Ectodermal cell (in vitro differentiated cells): ENCODE results near the gene ACSF3.

ENCODE experiments used
- H3K27ac ChIP-seq: 2 replicates; pipeline ENCODE4 v1.7.0; 2013; ENCODE audit warnings: mild to moderate bottlenecking, low read depth, low read length; ENCODE audit not compliant: insufficient read depth, poor library complexity, severe bottlenecking
- H3K27me3 ChIP-seq: 2 replicates; pipeline ENCODE4 v1.7.0; 2013; ENCODE audit warnings: mild to moderate bottlenecking, low read length; ENCODE audit not compliant: insufficient read depth, control insufficient read depth, poor library complexity, severe bottlenecking
- H3K36me3 ChIP-seq: one replicate; pipeline ENCODE4 v1.7.0; 2013; ENCODE audit warnings: low read length; ENCODE audit not compliant: control insufficient read depth, insufficient read depth
- H3K4me1 ChIP-seq: one replicate; pipeline ENCODE4 v1.7.0; 2013; ENCODE audit warnings: low read length; ENCODE audit not compliant: control insufficient read depth, insufficient read depth
- H3K4me3 ChIP-seq: 2 replicates; pipeline ENCODE4 v1.7.0; 2013; ENCODE audit warnings: low read depth, low read length, control low read depth; ENCODE audit not compliant: insufficient read depth
- H3K9me3 ChIP-seq: 2 replicates; pipeline ENCODE4 v1.7.0; 2013; ENCODE audit warnings: mild to moderate bottlenecking, low read length, moderate library complexity; ENCODE audit not compliant: control insufficient read depth
- WGBS, 2 experiments: methylation state at CpG; one replicate each; pipeline ENCODE4 v1.1.7; 2013; ENCODE audit warnings: missing lambda C conversion rate in 2 of 2; 5-methylcytosine and 5-hydroxymethylcytosine counted together

The ACSF3 gene

DNA sequence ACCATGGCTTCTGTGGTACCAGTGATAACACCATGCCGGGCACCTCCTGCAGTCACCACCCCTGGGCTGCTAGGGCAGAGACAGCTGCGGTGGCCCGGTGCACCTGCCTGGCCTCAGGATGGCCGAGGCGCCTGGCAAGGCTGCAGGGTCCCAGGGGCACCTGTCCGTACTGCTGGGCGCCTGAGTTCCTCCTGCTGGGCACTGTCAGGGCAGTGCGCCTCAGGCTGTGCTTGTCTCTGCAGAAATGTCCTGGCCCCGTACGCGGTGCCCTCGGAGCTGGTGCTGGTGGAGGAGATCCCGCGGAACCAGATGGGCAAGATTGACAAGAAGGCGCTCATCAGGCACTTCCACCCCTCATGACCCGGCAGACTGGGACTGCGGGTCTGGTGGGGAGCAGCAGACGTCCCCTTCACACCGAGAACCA lies 60.2 kb downstream of the ACSF3 start:
- H3K9me3 ChIP-seq: no peaks in the 10 kb centered on the region
- no peaks in the 10 kb centered on the region for H3K4me1 ChIP-seq
- no peak overlapping the region for H3K27ac ChIP-seq
- H3K27me3 ChIP-seq: no peaks in the 10 kb centered on the region
- H3K4me3 ChIP-seq: no peak overlapping the region
- H3K36me3 ChIP-seq: peaks cover 16% of the 10 kb centered on the region
- WGBS, 2 experiments: 94 to 95% methylated on average over 19 of the region's 19 CpGs

DNA sequence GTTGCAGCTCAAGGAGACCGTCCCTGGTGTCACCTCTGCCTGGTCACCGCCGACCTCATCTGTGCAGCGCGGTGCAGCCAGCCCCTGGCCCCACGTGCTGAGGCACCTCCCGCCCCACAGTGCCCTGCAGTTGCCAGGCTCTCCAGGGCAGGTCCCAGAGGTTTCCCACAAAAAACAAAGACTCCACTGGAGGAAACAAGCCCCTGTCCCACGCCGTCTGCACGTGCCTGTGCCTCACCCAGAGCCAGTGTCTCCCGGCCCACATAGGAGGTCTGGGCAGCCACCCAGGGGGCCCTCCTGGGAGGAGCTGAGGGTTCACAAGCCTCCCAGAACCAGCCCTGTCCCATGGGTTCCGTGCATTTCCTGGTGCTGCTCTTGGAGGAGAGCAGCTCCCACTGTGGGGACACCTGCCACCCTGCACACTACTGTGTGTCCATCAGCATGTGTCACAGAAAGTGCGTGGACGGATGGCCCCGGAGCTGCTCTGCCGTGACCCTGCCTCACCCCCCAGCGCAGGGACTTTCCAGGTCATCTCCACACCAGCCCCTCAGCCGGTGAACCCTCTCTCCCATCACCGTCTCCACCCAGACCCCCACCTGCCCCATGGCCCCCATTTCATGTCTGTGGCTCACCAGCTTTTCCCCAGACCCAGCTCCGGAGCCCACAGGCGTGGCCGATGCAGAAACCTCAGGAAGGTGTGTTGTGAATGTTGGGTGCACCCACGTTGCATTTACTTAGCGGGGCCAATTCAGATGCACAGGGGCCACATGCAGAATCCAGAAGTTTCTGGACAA lies 60.9 kb downstream of the ACSF3 start:
- peaks cover 8% of the 10 kb centered on the region for H3K36me3 ChIP-seq

GRCh38 chr16:89155184-89155679 lies 61.6 kb downstream of the ACSF3 start:
- H3K27me3 ChIP-seq: no peaks in the 10 kb centered on the region
- H3K4me1 ChIP-seq: no peaks in the 10 kb centered on the region
- H3K4me3 ChIP-seq: no peak overlapping the region
- H3K27ac ChIP-seq: no peak overlapping the region
- no peaks in the 10 kb centered on the region for H3K9me3 ChIP-seq
- 74 to 77% methylated on average over 19 of the region's 19 CpGs for WGBS, 2 experiments
- peaks cover 2% of the 10 kb centered on the region for H3K36me3 ChIP-seq

More for the DNA sequence above, 60.9 kb downstream of the ACSF3 start:
- Histone ChIP-seq H3K4me3 (no peak overlapping the region), H3K27ac (no peak overlapping the region), H3K4me1 (no peaks in the 10 kb centered on the region), H3K9me3 (no peaks in the 10 kb centered on the region), H3K27me3 (no peaks in the 10 kb centered on the region)
- WGBS, 2 experiments: 89% methylated on average over 24 of the region's 24 CpGs

DNA sequence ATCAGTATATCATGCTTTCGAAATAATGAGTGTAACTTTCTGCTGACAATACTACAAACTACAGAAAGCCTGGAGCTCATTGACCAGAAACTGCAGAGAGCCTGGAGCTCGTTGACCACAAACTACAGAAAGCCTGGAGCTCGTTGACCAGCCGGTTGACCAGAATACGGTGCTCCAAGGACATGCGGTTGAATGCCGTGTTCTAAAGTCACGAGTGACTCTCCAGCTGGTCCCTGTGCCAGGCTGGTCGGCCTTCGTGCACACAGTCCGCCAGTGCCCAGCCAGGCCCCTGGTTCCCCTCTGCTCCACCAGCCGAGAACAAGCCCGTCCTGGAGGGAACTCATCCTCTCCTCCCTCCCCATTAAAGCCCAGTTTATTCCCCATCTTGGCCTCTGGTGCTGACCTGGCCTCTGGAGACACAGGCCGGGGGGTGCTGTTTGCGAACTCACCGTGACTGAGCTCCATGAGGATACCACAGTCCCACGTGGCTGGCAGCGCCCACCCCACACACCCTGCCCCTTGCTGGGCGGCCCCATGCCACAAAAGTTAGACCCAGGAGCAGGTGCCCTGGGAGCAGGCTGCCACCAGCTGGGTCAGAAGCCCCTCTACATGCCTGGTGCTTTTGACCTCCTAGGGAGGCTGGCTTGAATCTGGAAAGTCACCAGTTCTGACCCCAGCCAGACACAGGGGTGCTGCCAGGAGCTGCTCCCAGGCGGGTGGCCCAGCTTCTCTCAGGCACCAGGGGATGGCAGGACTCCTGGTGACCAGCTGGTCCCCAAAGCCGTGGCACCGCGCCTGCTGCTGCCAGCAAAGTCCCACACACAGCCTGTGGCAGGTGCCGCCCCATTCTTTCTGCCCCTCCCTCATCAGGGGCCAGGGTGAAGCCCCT lies 62.4 kb downstream of the ACSF3 start:
- Histone ChIP-seq H3K36me3 (no peaks in the 10 kb centered on the region), H3K4me3 (no peak overlapping the region), H3K27me3 (no peaks in the 10 kb centered on the region), H3K9me3 (no peaks in the 10 kb centered on the region), H3K4me1 (no peaks in the 10 kb centered on the region), H3K27ac (no peak overlapping the region)
- 83 to 85% methylated on average over 24 of the region's 24 CpGs for WGBS, 2 experiments

- no peaks in the 10 kb centered on the region for H3K4me1 ChIP-seq
- H3K27ac ChIP-seq: no peak overlapping the region
- H3K36me3 ChIP-seq: no peaks in the 10 kb centered on the region
- WGBS, 2 experiments: 88 to 89% methylated on average over 26 of the region's 26 CpGs
- no peaks in the 10 kb centered on the region for H3K27me3 ChIP-seq
- H3K9me3 ChIP-seq: no peaks in the 10 kb centered on the region
- H3K4me3 ChIP-seq: no peak overlapping the region
Measured at GRCh38 chr16:89156740-89157645, 63.3 kb downstream of the ACSF3 start.

GRCh38 chr16:89157778-89158177 lies 64.1 kb downstream of the ACSF3 start:
- WGBS, 2 experiments: 93 to 94% methylated on average over 12 of the region's 12 CpGs
- Histone ChIP-seq H3K4me3 (no peak overlapping the region), H3K27me3 (no peaks in the 10 kb centered on the region), H3K27ac (no peak overlapping the region), H3K9me3 (no peaks in the 10 kb centered on the region), H3K4me1 (no peaks in the 10 kb centered on the region), H3K36me3 (no peaks in the 10 kb centered on the region)

DNA sequence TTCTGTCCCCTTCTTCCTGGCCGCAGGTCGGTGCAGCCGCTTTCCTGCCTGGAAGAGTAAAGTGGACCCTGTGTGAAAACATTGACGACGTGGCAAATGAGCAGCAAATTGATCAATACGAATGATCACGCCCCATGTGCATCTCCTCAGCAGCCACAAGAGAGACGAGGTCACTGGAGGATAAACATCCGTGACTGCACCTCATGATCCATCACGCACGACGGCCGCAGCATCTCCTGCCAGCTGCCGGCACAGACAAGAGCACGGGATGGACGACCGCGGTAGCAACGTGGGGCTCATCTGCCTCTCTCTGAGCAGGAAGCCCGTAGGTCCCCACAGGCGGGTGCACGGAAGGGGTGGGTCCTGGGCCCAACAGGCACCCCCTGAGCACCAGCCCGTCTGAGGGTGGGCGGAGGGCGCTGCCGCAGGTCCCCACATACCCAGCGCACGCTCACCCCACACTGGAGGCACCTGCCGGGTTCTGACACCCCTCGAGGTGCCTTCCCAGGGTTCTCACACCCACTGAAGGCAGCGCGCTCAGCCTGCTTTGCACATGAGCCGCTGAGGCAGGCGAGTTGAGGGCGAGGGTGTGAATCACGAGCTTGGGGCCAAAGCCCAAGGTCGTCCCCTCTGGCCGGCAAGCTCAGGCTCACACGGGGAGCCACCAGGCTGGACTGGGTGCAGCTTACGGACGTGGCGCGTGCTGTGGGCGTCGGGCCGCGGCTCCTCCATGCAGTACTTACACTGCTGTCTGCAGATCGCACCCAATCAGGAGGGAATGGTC lies 65.6 kb downstream of the ACSF3 start:
- Histone ChIP-seq H3K36me3 (no peaks in the 10 kb centered on the region), H3K27ac (no peak overlapping the region), H3K9me3 (no peaks in the 10 kb centered on the region), H3K27me3 (no peaks in the 10 kb centered on the region), H3K4me3 (no peak overlapping the region), H3K4me1 (peaks cover under 1% of the 10 kb centered on the region)
- WGBS, 2 experiments: 92 to 93% methylated on average over 48 of the region's 48 CpGs

- no peak overlapping the region for H3K4me3 ChIP-seq
- no peaks in the 10 kb centered on the region for H3K9me3 ChIP-seq
- WGBS, 2 experiments: 93% methylated on average over 20 of the region's 20 CpGs
- H3K4me1 ChIP-seq: peaks cover 3% of the 10 kb centered on the region
- no peaks in the 10 kb centered on the region for H3K36me3 ChIP-seq
- no peak overlapping the region for H3K27ac ChIP-seq
- no peaks in the 10 kb centered on the region for H3K27me3 ChIP-seq
Measured at GRCh38 chr16:89159850-89160354, 66.2 kb downstream of the ACSF3 start.
